HG02938 (cell line): ENCODE data around the gene PTPRT.

Experiments
- ATAC-seq: cut with Tn5 transposase; IDR thresholded peaks from one replicate; pipeline ENCODE4 v1.9.1; 2021; ENCODE audit warnings: mild to moderate bottlenecking, moderate library complexity; ENCODE audit not compliant: unreplicated experiment

Gene PTPRT

DNA sequence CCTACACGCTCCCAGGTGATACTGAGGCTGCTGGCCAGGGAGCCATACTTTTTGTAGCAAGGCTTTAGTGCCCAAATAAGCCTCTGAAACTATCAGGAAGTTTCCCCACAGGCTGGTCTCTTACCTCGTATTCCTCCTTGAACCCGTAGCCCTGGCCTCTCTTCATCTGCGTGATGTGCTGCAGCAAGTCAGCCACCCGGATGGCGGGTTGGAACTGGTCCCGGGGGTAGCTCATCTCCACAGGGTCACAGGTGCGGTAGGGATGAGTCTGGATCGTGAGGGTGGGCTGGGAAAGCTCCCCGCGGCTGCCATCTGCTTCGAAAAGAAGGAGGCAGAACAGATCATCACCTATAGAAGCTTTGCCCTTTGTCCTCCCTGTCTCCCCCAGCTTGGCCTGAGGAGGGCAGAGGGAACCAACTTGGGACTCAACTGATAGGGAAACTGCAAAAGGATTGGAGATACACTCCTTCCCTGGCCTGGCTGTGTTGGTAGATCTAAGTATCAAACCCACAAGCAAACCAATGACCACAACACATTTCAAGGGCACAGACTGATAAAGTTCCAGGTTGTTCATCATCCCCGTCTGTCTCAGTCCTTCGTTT lies 1028.4 kb downstream of the PTPRT start:
- ATAC-seq, result no peak

DNA sequence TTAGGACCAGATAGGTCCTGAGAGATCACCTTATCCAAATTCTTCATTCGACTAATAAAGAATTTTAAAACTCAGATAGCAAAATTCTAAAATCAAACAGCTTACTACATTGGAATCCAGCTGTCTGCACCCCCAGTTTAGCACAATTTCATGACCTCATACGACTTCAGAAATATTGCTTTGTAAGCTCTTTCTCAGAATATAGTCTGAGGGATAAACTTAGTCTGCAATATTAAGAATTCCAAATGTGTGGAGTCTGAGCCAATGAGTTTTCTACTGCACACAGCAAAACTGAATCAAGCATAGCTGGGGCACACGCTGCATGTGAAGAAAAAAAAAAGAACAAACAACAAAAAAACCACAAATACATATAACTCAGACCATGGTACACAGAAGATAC lies 1029.9 kb downstream of the PTPRT start:
- ATAC-seq, result no peak

DNA sequence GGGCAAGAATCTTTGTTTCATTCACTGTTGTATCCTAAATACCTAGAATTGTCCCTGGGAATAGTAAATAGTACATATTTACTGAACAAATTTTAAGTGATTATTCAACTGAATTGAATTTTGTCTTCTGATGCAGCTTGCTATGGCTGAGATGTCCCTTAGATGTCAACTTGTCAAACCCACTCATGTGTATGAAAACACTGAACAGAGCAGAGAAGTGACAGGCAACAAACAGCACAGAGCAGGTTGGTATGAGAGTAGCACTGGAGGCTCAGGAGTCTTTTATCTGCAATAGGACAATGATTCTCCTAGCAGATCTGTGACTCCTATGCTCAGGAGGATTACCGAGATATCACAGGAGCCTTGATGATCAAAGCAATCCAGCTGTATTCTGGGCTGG lies 1031.4 kb downstream of the PTPRT start:
- ATAC-seq, result no peak

DNA sequence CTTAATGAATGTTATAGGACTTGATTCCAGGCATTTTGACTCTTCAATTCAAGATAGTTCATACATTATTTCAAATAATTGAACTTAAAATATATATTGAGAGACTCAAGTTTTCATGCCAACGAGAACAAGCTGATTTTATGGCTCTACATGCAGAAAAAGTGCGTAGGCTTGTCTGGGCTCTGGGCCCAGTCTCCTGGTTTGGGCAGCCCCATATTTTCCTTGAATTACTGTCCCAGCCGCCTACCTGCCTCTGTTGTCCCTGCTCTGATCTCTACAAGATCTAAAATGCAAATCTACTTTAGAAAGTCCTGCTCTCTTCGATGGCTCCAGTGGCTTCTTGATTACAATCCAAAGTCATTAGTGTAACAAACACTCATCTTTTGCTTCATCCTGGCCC lies 1034.1 kb downstream of the PTPRT start:
- ATAC-seq, result no peak

DNA sequence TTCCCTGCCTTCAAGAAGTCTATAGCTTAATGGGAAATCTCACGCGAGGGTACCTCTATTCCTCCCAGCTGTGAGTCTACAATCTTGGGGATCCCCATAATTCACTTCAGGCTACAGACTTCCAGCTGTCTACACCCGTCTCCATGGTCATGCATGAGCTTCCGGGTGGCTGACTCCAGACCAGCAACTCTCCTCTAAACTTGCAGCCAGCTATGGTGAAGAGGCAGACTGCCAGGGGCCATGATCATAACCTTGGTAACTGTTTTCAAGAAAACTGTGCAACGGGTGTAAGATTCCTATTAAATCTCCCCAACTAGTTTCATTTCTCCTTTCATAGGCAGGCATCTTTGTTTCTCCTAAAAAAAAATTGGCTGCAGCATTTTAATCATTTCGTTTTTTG lies 1037.1 kb downstream of the PTPRT start:
- ATAC-seq, result no peak

DNA sequence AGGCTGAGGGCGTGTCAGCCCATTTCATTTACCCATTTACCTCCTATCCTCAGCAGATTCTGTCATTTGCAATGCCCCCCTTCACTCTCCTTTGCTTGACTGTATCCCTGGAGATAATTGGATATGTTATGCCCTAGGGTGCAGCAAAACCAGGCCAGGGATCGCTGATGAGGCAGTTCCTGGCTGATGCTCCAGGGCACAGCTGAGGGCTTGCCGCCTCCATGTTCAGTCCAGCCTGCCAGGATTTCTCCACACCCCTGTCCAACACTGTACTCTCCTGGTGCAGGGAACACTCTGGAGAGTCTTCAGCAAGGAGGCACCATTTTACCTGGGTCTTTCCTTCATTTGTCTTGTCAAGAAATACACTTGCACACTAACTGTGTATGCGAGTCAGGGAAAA lies 1039.5 kb downstream of the PTPRT start:
- ATAC-seq, result no peak

DNA sequence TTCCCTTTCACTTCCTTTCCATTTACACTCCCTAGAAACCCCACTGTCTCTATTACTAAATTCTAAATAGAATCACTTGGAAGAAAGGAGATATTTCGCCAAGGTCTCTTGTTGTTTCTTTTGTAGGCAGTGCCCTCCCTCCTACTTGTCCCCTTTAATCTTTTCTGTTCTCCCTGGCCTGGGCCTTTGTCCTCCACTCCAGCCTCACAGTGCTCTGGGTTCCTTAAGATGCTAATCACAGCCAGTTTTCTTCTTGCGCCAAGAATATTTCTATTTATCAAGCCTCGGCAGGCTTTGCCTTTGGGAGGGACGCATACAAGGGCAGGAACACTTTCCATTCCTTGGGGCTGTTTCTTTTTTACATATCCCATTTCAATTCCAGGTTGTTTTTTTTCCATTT lies 1051.0 kb downstream of the PTPRT start:
- ATAC-seq, result no peak

DNA sequence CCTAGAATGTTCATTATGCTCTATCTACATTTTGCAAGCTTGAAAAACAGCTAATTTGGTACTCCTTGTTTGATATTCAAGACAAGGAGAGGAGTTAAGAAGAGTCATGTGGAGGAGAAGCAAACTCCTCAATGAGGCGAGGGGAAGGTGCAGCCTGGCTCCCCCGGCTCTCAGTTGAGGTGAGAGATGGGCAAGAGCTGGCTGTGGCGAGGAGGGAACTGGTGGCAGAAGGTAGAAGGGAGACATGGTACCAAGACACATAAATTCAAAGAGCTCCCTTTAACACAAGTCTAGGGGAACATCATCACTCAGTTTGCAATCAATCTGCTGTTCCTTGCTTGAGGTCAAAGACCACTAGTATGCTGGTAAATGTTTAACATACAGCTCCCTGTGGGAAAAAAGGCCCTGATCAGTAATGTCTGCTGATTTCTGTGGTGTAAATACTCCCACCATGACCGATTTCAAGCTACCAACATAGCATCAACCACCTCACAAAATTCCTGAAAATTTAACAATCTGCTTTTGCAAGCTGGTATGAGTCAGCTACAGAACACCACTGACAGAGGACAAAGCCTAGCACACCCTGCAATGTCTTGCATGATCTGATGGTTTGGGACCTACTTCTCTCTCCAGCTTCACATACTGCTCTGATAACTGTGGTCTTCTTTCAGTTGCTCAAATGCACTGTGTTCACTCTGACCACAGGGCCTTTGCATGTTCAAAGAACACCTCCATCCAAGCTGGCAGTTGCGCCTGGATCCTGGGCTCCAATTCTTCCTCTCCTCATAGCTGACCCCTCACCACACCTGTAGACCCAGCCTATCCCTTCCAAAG lies 1055.2 kb downstream of the PTPRT start:
- no peak for ATAC-seq

DNA sequence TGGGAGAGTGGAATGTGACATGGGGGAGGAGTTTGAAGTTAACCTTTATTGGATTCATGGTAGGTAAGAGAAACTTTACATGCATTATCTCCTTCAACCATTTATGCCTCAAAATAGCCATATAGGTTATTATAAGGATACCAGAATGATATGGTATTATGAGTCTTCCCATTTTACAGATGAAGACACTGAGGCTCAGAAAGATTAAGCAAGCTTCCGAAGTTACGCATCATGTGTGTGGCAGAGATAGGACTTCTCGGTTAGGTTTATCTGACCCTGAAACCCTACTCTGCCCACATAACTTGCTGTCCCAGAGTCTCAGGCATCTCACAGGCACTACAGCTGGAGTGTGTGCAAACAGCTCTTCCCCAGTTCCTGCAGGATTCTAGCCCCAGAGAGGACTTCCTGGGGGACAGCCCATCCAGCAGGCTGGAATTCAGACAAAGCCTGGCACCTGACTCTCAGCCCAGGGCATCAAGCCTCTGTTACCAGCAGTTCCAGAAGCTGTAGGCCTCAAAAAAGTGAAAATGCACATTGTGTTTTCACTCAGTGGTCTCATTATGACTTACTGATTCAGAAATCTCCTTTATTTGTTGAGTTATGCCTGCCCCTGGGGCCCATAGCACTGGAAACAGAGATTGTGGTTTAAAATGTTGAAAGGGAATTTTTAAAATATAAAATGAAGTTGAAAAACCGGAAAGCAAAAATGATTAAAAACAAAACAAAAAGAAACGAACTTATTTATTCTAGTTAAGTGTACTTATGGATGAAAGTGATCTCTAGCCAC lies 1058.7 kb downstream of the PTPRT start:
- ATAC-seq, result no peak

DNA sequence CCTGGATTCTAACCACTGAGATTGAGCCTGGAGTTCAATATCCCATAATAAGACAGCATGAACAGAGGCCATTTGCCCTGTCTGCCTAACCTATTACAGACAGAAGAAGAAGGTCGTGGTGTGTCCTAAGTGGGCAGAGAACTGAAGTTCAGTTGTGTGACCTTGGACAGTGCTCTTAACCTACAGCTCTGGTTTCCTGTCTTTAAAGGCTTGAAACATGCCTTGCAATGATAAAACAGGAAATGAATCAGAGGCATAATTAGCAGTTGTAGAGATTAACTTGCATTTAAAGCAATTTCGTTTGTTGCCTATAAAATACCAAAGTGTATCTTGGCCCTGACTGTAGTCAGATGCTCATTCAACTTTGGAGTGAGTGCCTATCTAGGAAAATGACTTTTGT lies 1064.3 kb downstream of the PTPRT start:
- no peak for ATAC-seq

DNA sequence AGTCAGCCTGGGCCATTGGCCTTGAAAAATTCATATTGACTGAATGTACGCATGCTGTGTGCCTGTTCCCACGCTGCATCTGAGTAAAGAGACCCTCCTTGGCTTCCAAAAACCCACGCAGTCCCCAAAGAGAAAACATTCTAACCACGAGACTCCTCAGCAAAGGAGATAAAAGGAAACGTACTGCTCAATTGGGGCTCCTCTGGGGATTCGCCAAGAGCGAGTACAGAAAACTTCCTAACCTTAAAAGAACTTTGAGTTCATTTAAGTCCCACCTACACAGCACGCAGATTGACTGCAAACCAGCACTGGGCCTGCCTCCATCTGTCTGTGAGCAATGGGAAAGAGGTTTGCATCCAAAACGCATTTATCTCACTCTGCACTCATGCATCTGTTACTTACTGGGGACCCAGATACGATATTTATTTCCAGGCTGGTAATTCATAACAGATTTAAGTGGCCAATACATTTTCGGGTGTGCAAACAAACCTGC lies 1065.7 kb downstream of the PTPRT start:
- ATAC-seq, result no peak

DNA sequence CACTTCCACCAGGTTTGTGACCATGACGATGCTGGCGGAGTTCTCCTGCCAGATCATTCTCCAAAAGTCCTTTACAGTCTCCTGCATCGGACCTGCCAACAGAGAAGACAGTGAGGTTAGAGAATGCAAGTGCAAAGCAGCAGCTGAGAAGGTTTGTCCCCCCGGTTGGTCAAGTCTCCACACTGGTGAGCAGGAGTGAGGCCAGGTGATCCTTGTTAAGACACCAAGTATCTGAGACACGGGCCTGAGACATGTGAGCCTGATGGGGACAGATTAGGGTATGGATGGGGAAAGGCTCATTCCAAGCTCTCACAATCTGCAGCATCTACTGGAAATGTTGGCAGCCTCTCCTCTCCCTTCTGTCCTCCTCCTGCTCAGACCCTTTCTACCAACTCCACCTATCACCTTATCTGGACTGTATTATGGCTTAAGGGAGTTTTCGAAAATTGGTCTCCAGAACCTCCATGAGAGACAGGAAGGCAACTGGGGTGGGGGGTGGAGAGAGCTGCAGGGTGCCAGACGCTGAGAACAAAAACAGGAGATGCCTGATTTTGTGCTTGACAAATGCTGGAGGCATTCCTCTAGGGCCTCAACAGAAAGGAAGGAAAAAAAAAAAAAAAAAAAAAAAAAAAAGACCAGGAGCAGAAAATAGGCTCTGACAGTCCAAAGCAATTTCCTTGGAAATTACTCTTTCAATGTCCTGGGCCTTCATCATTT lies 1071.1 kb downstream of the PTPRT start:
- ATAC-seq, result no peak

DNA sequence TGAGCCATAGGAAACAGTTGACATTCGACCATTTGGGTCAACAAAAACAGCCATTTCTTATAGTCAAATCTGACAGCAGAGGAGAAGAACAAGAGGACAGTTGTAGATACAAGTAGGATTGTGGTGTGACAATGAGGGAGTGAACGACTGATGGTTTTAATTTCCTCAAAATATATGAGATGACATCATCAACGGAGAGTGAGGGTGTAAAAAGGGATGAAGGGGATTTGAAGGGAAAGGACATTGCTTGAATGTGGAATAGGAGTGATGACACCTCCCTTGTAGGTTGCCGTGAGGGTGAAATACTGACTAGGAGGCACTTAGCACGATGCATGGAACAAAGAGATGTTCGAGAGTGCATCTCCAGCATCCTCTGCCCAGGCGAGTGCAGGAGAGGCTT lies 1071.7 kb downstream of the PTPRT start:
- ATAC-seq, result no peak

DNA sequence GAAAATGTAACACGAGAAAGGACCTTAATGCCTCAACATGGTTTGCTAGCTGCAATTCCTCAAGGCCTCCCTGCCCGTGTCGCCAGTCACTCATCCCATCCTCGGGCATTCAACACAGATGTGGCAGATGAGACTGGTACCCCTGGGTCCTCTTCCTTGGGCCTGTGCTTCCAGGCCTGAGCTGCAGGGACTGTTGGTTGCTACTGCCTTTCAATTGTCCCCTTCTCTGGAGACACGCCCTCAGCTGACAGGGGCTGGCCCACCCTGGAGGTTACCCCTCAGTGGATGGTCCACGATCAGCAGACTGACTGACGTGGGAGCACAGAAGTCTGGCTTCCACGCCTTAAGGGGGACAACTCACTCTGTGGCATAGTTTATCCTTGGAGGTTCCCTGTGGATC lies 1076.5 kb downstream of the PTPRT start:
- ATAC-seq, result no peak

DNA sequence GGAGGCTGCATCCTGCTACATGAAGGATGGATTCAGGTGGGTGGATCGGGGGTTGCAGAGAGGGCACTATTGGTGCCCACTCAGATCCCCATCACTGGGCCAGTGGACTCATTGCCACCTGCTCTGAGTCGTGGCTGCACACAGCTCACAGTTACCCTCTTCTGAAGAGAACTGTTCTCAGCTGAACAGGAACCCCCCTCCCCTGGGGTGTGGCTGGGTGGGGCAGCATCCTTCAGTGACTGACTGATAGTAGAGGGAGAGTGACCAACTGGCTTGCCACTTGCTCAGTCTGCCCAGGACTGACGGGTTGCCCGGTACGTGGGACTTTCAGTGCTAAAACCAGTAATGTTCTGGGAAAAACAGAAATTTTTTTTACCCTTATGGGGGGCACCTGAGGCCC lies 1077.5 kb downstream of the PTPRT start:
- no peak for ATAC-seq

DNA sequence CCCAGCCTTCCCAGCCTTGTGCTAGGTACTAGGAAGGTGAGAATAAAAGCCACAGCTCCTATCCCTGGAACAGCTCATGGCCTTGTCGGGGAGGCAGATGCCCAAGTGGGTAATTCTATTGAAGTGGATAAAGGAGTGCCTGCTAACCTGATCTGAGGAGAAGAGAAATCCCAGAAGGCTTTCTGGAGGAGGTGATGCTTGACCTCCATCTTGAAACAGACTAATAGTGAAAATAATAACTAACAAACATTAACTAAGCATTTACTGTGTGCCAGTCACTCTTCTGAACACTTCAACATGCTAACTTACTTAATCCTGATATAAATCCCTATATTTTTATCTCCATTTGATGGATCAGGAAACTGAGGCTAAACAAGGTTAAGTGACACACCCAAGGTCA lies 1078.4 kb downstream of the PTPRT start:
- no peak for ATAC-seq

DNA sequence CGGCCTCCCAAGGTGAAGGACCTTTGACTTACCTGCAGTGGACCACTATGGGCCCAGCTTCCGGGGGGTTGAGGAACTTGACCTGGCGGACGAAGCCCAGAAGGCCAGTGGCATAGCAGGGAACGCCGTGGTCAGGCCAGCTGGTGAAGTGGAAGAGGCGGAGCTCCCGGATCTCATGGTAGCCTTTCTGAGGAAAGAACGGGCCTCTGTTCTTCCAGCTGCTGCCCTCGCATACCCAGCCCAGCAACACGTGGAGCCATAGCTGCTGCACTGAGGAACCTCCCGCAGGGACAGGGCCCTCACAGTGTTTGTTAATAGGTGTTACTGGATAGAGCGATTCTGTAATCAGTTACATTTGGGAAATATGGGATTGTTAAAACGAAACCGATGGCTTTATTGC lies 1079.4 kb downstream of the PTPRT start:
- no peak for ATAC-seq

DNA sequence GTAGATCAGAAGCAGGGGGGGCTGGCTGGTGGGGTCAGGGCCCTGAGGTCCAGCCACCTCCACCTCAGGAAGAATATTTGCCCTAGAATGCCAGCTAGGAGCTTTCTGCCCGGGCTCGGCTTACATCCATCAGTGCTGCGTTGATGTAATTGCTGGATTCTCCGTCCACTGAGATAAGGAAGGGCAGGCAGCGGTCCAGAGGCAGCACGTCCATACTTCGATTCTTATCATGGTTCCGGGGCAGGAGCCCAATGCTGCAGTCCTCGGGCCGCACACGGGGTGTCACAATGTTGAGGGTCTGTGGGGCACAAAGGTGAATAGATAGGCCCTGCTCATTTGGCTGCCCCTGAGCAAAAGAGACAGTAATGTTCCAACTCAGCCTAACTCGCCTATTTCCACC lies 1087.7 kb downstream of the PTPRT start:
- no peak for ATAC-seq

DNA sequence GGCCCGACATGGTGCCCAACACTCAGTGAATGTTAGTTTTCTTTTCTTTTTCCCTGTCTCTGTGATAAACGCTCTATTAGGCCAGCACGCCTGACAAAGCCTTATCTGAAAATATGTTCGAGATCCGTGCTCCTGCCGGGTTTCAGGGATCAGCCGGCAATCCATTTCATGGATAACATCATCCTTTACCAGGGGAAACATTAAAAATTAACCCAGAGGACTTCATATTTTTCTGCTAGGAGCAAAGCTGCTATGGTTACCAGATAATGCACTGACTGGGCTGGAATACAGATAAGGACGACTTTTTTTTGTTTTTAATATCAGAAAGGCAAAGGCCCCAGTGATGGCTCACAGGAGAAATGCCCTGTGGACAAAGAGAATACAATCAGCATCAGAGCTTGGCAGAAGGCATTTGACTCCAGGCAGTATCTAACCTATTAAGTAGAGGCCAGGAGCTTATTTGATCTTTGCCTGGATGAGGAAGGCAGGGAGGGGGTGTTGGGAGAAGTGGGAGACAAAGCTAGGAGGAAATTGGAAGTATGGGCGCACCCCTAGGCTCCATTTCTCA lies 1089.5 kb downstream of the PTPRT start:
- no peak for ATAC-seq

DNA sequence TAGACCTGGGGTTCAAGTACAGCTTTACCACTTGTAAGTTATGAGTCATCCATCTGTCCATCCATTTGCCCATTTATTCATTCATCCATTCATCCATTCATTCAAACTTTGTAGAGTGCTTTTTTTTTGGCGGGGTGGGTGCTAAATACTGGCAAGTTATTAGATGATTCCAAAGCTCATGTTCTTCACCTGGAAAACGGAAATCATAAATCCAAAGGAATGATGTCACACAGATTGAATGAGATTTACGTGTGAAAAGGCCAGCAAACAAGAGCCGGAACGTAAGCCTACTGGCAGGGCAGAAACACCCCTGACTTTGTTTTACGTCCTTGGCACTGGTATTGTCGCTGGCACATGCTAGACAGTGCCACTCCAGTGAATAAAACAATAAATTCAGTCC lies 1090.6 kb downstream of the PTPRT start:
- ATAC-seq, result no peak

DNA sequence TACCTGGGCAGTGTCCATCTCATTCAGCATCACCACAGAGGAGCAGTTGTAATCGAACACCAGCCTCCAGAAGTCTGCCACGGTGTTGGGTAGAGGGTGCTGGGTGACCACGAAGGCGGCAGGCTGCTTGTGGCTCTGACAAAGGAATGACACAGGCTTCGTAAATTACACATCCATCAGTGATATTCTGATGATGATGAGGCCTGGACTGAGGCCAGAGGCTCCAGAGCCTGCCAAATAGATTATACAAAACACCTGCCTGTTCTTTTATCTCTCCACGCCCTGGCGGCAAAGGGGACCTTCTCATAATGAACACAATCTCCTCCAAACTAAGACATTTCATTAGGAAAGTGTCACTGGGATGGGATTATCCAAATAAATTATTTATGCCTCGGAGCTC lies 1091.3 kb downstream of the PTPRT start:
- ATAC-seq, result no peak
